HPDE6-E6E7 (cell line): ENCODE data around the gene SOD1.

Source experiments
- DNase-seq: peaks from one replicate; pipeline ENCODE4 v3.0.0; 2011; ENCODE audit warnings: missing footprints; ENCODE audit errors: extremely low spot score

The SOD1 gene

GRCh38 chr21:31684918-31685317 lies 25.4 kb downstream of the SOD1 start:
- no peak for DNase-seq

- DNase-seq, result no peak
Observed at GRCh38 chr21:31686272-31686915, 26.9 kb downstream of the SOD1 start.

- no peak for DNase-seq
Observed at GRCh38 chr21:31687108-31687507, 27.6 kb downstream of the SOD1 start.

- DNase-seq, result no peak
Observed at GRCh38 chr21:31688603-31689368, 29.3 kb downstream of the SOD1 start.

GRCh38 chr21:31693222-31693621 lies 33.7 kb downstream of the SOD1 start:
- no peak for DNase-seq

- no peak for DNase-seq
Observed at GRCh38 chr21:31696424-31696823, 36.9 kb downstream of the SOD1 start.

- DNase-seq, result no peak
Observed at GRCh38 chr21:31698461-31698860, 39.0 kb downstream of the SOD1 start.

GRCh38 chr21:31700040-31700439 lies 40.5 kb downstream of the SOD1 start:
- no peak for DNase-seq

- DNase-seq, result no peak
Observed at GRCh38 chr21:31706562-31706961, 47.1 kb downstream of the SOD1 start.

- DNase-seq, result no peak
Observed at GRCh38 chr21:31707499-31707898, 48.0 kb downstream of the SOD1 start.

GRCh38 chr21:31708541-31708940 lies 49.0 kb downstream of the SOD1 start:
- no peak for DNase-seq

GRCh38 chr21:31710586-31710985 lies 51.1 kb downstream of the SOD1 start:
- no peak for DNase-seq

GRCh38 chr21:31711326-31711725 lies 51.8 kb downstream of the SOD1 start:
- DNase-seq, result no peak

- no peak for DNase-seq
Observed at GRCh38 chr21:31711745-31712285, 52.3 kb downstream of the SOD1 start.

- DNase-seq, result no peak
Observed at GRCh38 chr21:31713115-31713514, 53.6 kb downstream of the SOD1 start.

GRCh38 chr21:31713973-31714740 lies 54.7 kb downstream of the SOD1 start:
- no peak for DNase-seq

- no peak for DNase-seq
Observed at GRCh38 chr21:31714741-31715365, 55.4 kb downstream of the SOD1 start.

- no peak for DNase-seq
Observed at GRCh38 chr21:31716106-31716505, 56.6 kb downstream of the SOD1 start.
